Measurements from ENCODE around the gene NRDC.
"Not testable (repeated sequence)": the region's sequence is repeated elsewhere in the genome, so short reads cannot be mapped to it uniquely, and the experiment has no call there.

NRDC gene

DNA sequence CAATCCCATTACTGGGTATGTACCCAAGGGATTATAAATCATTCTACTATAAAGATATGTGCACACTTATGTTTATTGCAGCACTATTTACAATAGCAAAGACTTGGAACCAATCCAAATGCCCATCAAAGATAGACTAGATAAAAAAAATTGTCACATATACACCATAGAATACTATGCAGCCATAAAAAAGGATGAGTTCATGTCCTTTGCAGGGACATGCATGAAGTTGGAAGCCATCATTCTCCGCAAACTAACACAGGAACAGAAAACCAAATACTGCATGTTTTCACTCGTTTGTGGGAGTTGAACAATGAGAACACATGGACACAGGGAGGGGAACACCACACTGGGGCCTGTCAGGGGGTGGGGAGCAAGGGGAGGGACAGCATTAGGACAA, 16.2 kb upstream of the NRDC start:
- not testable (repeated sequence) for DNase-seq

DNA sequence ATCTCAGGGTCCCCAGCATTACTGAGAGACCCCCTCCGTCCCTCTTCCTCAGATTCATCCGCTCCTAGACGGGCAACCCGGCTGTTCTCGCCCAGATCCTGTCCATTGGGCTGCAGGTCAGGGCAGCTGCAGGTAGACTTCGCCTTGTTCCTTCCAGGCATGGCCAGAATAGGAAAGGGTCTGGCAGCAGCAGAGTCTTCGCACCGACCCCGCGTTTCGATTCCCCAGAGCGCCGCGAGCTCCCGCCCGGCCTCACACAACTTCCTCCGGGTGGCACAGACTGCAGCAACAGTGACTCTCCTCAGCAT, 265 bp downstream of the NRDC start:
- no peak for DNase-seq

DNA sequence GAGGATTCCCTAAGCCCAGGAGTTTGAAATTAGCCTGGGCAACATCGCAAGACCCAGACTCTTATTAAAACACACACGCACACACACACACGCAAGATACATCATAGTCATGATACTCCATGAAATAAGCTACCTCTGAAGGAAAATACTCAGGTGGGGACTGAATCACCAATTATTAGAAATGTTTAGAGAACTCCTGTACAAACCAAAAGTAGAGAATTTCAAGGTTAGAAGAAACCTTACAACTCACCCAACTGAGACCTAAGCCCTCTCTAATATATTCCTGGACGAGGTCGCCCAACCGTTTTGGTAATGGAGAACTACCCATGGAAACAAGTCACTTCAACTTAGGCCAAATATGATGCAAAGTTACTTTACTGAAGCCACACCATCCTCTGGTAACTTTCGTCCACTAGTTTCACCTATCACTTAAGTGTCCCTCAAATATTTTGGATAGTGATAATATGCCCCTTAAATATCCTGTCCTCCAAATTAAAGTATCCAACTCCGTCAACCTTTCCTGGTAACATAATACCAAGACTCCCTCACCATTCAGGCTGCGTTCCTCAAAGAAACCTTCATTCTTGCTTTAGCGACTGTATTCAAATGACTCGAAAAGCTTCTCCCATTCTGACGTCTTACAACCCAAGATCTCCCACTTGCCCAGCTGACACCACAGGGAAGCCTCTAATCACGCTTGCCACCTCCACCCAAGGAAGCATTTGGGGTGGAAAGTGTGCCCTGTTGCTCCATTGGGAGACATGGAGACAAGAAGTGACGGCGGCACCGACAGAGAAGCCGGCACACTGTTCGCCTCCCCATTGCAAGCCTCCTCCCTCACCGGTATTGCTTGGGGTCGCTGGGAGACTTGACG, 856 bp downstream of the NRDC start:
- no peak for DNase-seq

DNA sequence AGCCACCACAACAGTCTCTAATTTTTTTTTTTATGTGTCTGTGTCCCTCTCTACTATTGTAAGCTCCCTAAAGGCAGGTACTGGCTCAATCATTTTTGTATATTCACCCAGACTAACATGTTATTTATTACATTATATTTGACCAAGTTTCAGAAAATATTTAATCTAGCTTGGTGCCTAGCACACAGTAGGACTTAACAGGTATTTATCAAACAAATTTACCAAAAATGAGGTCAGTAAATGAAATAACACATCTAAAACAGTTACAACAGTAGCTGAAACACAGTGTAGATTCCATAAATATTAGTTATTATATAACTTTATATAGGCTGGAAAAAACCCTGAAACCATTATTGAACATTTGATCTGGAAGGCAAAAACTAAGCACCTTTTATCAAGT, 2.7 kb downstream of the NRDC start:
- DNase-seq = no peak

DNA sequence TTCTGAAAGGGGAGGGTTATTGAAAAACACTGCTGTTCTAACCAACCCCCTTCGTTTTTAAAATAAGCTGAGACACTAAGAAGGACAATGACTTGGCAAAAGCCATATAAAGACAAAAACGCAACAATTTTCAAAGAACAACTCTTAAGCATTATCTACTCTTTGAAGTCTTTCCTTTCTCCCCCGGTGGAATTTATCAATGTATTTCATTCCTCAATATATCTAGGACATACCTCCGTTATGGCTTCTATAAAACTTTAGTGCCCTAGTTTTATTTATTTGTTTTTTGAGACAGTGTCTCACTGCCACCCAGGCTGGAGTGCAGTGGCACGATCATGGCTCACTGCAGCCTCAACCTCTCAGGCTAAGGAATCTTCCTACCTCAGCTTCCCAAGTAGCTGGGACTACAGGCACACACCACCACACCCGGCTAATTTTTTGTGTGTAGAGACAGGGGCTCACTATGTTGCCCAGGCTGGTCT, 3.2 kb downstream of the NRDC start:
- no peak for DNase-seq

DNA sequence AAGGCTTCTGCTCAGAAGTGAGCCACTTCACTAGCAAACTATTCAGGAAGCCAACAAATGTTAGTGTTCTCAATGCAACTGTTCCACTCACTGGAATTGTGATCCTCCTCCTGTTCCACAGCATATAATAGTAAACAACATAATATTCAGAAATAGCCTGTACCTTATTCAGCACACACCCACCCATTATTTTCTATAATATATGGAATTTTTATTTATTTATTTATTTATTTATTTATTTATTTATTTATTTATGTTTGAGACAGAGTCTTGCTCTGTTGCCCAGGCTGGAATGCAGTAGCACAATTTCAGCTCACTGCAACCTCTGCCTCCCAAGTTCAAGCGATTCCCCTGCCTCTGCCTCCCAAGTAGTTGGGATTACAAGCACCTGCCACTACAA, 5.3 kb downstream of the NRDC start:
- not testable (repeated sequence) for DNase-seq

DNA sequence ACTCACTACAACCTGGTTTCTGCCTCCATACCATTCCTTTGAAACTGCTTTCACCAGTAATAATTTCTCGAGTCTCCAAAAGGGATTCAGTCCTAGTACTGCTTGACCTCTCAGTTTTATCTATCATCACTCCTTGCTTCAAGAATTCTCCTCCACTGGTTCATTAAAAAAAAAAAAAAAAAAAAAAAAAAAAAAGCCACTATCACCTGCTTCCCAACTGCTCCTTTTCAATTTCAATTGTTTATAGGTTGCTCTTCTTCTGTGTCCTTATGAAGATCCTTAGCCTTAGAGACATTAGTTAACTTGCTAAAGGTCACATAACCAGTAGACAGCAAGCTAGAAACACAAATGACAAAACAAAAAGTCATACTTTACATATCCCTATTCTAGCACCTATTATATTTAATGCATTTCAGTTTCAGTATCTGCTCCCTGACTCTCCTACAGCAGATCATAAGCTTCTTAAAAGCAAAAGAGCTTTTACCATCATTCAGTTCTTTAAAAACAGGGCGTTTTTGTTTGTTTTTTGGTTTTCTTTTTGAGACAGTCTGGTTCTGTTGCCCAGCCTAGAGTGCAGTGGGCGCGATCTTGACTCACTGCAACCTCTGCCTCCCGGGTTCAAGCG, 7.1 kb downstream of the NRDC start:
- DNase-seq = no peak

DNA sequence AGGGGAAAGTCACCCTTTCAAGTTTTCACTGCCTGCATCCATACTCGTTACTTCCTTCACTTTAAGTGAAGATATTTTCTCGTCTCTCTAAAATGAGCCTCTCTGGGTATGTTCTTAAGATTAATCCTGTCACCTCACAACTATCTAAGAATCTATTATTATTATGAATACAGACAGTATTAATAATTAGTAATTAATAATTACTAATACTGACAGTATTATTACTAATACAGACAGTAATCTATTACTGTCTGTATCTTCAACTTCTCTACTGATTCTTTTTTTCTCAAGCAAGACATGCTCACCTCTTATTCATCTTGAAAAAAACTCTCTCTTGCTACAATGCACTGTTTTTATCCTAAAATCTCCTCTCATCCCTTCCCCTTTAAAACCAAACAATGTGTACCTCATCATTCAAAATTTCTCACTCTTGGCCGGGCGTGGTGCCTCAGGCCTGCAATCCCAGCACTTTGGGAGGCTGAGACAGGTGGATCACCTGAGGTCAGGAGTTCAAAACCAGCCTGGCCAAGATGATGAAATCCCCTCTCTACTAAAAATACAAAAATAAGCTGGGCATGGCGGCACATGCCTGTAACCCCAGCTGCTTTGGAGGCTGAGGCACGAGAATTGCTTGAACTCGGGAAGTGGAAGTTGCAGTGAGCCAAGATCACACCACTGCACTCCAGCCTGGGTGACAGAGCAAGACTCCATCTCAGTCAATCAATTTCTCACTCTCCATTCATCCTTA, 7.8 kb downstream of the NRDC start:
- DNase-seq = no peak

DNA sequence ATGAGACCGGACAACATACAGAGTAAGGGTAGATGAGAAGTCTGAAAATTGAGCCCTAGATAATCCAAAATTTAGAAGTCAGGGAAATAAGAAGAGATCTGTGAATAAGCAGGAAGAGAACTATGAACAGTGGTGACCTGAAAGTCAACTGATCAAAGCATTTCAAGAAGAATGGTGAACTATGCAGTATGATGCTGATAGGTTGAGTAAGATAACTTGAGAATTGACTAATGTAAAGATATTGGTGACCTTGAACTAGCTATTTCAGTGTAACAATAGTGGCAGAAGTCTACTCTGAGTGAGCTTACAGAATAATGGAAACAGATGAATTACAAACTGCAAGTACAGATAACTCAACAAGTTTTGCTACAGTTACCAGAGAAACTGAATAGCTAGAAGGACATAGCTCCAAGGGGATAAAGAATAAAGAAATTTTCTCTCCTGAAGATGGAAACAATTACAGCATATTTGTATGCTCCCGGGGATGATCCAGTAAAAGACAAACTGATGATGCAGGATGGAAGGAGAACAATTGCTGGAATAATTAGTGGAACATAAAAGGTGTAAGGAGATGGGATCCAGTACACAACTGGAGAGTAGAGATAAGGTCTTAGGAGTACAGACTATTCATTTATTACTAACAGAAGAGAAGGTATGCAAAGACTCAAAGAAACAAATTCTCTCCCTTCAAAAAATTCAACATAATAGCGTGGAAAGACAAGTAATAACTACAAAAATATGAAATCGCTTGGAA, 10.9 kb downstream of the NRDC start:
- no peak for DNase-seq

DNA sequence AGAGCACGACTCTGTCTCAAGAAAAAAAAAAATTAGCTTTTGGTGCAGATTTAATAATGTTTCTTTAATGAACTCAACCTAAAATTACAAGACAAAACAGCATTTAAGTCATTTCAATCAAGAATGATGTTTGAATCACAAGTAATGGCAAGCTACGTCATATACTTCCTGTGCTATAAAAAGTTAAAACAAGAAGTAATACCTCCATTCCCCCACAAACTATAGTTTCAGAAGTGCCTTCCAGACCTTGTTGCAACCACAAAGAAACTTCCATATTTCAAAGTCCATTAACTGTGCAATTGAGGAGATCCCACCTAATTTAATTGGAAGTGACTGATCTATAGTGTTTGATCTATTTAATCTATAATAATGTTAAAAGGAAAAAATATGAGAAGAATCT, 15.1 kb downstream of the NRDC start:
- no peak for DNase-seq

DNA sequence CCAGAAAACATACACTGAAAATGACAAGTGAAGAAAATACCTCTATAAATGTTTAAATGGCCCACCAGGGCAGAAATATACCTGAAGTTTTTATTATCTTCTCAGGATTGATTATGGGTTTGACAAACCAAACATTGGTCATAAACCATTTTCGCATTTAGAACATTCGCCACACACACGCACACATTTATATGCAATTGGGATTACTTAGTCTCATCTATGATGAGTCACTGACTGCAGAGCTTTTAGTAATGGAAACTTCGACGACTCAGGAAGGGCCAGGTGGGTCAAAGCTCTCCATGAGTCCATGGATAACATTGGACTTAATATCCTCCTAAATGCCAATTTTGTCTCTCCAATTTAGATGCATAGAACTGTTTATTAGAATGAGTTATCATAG, 16.9 kb downstream of the NRDC start:
- no peak for DNase-seq

DNA sequence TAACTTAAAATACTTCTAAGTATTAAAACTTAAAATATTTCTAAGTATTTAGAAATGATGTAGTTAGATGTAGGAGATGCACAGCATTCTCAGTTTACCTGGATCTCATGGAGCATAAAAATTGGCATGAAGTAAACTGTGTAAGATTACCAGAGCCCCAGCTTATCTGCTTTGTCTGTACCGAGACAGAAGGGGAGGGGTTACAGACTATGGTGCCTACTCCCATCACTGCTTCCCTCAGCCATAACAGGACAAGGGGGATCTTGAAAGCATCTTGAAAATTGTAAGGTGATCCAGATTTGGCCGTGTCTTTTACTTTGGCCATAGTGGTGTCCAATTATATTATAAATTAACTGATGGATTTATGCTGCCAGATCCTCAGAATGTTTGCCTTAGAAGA, 18.8 kb downstream of the NRDC start:
- DNase-seq = no peak

DNA sequence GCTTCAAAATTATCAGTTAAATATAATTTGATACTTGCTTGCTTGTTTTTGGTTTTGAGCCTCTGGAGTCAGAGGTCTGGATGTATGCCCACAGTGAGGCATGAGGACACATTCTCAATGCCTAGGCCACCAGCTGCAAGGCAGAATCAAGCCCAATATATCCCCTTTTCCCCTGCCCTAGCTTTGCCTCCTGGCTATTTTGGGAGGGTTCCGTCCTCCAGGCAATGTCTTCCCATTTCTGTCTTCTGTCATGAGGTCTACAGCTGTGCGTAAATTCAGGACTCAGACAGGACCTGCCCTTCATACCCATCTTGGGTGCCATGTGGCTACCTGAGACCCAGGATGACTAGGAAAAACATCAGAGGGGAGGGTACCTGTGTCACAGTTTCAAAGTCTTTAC, 19.2 kb downstream of the NRDC start:
- DNase-seq = no peak

DNA sequence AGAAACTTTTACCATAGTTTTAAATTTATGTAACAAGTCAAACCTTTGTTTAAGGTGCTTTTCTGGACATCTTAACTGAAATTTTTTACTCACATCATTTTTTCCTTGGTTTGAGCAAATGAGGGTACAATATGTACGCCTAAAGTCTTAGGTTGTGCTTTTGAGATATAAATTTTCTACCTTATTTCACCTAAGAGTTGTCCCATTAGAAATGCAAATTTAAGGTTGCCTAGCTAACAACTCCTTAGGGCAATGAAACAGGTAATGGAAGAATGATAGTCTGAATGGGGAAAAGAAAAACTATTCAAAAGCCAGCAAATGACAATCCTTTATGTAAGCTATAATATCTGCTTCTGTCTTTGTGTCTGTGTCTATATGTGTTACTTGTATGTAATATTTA, 19.6 kb downstream of the NRDC start:
- DNase-seq = no peak

DNA sequence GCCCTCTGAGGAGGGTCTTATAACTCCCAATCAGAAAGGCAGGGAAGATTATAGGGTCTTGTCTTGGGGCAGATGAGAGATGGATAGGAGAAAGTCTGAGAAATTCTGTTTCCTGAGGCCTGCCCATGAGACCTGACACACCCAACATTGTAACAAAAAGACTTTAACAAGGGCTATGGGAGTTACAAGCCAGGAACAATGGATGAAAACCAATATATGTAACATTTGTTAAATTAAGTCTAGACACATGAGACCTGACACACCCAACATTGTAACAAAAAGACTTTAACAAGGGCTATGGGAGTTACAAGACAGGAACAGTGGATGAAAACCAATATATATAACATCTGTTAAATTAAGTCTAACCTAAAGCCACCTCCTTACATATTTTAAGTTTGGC, 21.8 kb downstream of the NRDC start:
- DNase-seq = no peak

DNA sequence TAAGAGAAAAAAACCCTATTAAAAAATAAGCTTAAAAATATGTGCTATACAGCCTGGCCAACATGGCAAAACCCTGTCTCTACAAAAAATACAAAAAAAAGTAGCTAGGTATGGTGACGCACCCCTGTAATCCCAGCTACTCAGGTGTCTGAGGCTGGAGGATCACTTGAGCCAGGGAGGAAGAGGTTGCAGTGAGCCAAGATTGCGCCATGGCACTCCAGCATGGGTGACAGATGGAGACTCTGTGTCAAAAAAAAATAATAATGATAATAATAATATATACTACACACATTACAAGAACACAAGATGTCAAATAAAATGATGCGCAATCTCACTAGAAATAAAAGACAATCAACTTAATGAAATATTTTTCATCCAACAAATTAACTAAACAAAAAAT, 22.9 kb downstream of the NRDC start:
- no peak for DNase-seq

DNA sequence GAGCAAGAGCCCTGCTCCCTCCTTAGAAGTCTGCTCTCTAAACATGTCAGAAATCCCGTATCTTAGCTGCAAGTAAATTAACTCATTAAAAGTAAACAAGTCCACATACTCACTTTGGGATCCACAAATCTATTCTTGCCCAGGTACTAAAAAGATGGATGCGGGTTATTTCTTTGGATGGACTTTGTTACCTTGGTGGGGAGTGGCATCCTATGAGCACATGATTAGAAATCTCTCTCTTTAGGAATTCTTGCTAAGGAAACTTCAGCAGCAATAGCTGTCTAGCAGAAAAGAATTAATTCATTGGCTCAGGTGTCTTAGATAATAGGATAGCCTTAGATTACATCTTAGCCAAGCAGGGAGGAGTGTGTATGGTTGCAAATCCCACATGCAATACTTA, 25.2 kb downstream of the NRDC start:
- no peak for DNase-seq

DNA sequence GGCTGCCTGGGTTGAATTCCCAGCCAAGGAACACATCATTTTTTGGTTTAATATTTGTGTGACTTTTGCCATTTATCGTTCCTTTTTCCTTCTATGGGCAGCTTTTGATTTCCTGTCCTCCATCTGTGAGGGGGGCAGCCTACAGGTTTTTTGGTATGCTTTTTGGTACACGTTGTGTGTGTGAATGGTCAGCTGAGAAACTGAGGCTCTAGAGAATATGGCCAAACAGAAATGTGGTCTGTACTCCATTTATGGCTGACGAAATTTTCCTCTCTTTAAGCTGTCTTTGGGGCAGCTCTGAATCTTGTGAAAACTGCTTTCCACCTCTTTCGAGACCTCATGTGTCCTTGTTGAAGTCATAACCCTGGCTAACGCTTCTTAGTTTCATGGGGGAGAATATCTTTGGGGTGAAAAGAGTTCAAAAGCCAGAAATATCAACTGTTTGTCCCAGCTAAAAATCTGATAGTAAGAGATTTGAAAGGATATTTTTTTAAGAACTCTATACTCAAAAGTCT, 26.6 kb downstream of the NRDC start:
- no peak for DNase-seq

DNA sequence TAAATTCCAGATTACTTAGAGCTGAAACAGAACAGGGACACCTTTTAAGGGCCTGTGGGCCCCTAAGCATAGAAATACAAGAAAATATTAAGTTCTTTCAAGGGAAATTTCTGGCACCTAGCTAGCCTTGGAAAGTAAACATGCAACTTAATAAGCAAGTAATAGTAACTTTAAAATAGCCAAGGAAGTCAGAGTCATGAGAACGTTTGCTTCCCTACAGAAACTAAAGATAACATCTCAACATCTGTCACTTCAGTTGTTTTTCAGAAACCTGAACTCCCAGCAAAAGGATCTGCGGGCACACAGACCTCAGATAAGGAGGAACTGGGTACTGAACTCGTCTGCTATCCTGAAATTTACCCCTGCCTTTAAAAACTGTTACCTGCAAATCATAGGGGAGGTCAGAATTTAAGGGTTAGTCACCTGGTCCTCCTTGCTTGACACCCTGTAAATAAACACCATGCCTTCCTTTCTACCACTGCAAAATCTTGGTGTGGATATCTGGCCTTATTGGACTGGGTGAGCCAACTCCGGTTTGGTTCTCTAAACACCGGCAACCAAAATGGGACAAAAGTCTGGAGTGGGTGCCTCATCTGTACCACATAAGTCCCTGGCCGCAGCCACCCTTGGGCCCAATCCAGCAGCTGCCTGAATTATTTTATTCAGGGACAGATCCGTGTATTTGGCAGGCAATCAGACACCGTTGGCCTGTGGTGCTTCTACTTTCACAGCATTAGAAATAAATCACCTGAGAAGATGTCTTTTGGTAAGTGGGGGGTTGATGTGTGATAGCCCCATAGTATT, 27.9 kb downstream of the NRDC start:
- no peak for DNase-seq

DNA sequence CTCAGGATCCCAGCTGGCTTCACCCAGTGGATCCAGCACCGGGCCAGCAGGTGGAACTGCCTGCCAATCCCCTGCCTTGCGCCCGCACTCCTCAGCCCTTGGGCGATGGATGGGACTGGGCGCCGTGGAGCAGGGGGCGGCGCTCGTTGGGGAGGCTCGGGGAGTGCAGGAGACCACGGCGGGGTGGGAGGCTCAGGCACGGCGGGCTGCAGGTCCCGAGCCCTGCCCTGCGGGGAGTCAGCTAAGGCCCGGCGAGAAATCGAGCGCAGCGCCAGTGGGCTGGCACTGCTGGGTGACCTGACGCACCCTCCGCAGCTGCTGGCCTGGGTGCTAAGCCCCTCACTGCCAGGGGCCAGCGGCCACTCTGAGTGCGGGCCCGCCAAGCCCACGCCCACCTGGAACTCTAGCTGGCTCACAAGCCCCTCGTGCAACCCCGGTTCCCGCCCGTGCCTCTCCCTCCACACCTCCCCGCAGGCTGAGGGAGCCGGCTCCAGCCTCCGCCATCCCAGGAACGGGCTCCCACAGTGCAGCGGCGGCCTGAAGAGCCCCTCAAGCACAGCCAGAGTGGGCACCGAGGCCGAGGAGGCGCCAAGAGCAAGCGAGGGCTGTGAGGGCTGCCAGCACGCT, 31.1 kb downstream of the NRDC start:
- DNase-seq = no peak

DNA sequence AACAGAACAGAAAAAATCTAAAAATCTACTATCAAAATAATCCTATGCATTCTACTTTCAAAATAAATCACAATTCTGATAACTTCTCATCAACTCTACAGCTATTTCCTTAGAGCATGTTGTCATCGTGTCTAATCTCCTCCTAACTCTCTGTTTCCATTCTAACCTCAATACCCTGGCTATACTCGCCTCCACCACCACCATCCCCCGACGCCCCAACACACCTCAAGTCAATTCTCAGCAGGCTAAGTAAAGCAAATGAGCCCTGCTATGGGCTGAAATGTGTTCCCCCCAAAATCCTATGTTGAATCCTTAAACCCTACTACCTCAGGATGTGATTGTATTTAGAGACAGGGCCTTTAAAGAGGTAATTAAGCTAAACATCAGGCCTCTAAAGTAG, 34.6 kb downstream of the NRDC start:
- DNase-seq = no peak

DNA sequence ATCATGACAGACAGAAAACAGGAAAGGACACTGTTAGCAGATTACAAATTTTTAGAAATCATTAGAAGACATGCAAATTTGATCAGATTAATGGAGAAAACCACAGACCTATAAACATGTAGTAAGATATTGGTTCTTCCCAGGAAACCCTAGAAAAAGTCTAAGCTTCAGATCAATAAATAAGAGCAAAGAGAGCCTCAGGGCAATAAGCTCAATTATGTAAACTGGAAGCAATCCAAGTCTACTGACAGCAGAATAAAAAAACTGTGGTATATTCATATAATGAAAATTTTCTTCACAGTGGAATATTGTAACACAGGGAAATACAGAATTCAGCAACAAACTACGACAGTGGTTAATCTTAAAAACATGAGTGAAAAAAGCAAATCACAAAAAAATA, 36.3 kb downstream of the NRDC start:
- no peak for DNase-seq

All from activated T-cell treated with anti-CD3 and anti-CD28 coated beads, Interleukin-2, amount 50 U/mL, for 1 hour (primary cell).